GM23338 (cell line): ENCODE results near the gene TLDC2. TPM values are rescaled to one million over a fixed set of nuclear protein-coding genes. Genes with fewer than 3 reads are reported as not detected.

ENCODE experiments used
- ATAC-seq: fragments of 200-7000 bp; cut with Tn5 transposase; 3 replicates; pipeline ENCODE4 v1.9.1; 2020
- DNase-seq: peaks from one replicate; pipeline ENCODE4 v3.0.0-alpha.2; 2015; ENCODE audit warnings: low spot score
- H2AFZ ChIP-seq: fragments of 200-600 bp; sonication (generic); 2 replicates; pipeline ENCODE4 v1.8.0; 2016; ENCODE audit warnings: antibody characterized with exemption, mild to moderate bottlenecking, moderate library complexity
- H3F3A ChIP-seq: fragments of 200-600 bp; sonication (generic); replicated peaks from 2 replicates; pipeline ENCODE4 v1.8.0; 2017; ENCODE audit warnings: antibody characterized with exemption, mixed run types, low read depth
- H3K27ac ChIP-seq: fragments of 200-600 bp; sonication (generic); 2 replicates; pipeline ENCODE4 v1.6.1; 2016; ENCODE audit warnings: low read depth
- H3K27me3 ChIP-seq: fragments of 200-600 bp; sonication (generic); 2 replicates; pipeline ENCODE4 v1.8.0; 2016; ENCODE audit warnings: mild to moderate bottlenecking, mixed run types, moderate library complexity; ENCODE audit not compliant: insufficient read depth
- H3K36me3 ChIP-seq: fragments of 200-600 bp; sonication (generic); 2 replicates; pipeline ENCODE4 v1.8.0; 2016; ENCODE audit warnings: mild to moderate bottlenecking; ENCODE audit not compliant: insufficient read depth
- H3K4me1 ChIP-seq: fragments of 200-600 bp; sonication (generic); 2 replicates; pipeline ENCODE4 v1.8.0; 2016; ENCODE audit warnings: mild to moderate bottlenecking, moderate library complexity; ENCODE audit not compliant: insufficient read depth
- H3K4me2 ChIP-seq: fragments of 200-600 bp; sonication (generic); 2 replicates; pipeline ENCODE4 v1.7.1; 2017; ENCODE audit warnings: mixed run types
- H3K4me3 ChIP-seq: fragments of 200-600 bp; sonication (generic); 2 replicates; pipeline ENCODE4 v1.6.1; 2016; ENCODE audit warnings: mixed run types
- H3K79me2 ChIP-seq: fragments of 200-600 bp; sonication (generic); replicated peaks from 2 replicates; pipeline ENCODE4 v1.8.0; 2017; ENCODE audit warnings: mild to moderate bottlenecking; ENCODE audit not compliant: insufficient read depth
- H3K9me2 ChIP-seq: fragments of 200-600 bp; sonication (generic); 2 replicates; pipeline ENCODE4 v1.8.0; 2017; ENCODE audit not compliant: insufficient read depth
- H4K20me1 ChIP-seq: fragments of 200-600 bp; sonication (generic); replicated peaks from 2 replicates; pipeline ENCODE4 v1.8.0; 2017; ENCODE audit warnings: mild to moderate bottlenecking; ENCODE audit not compliant: insufficient read depth
- H3K27ac Mint-ChIP-seq: 2 replicates; pipeline ENCODE4 v1.8.0; 2020; ENCODE audit warnings: inconsistent platforms, mild to moderate bottlenecking, moderate library complexity, mixed read lengths
- H3K27me3 Mint-ChIP-seq: 3 replicates; pipeline ENCODE4 v1.8.0; 2022; ENCODE audit warnings: low read depth, mild to moderate bottlenecking, moderate library complexity, mixed read lengths, inconsistent platforms; ENCODE audit not compliant: insufficient read depth, poor library complexity
- H3K36me3 Mint-ChIP-seq: 3 replicates; pipeline ENCODE4 v1.8.0; 2021; ENCODE audit warnings: low read depth, mild to moderate bottlenecking, inconsistent platforms, moderate library complexity, mixed read lengths
- H3K4me1 Mint-ChIP-seq: 3 replicates; pipeline ENCODE4 v1.8.0; 2020; ENCODE audit warnings: mild to moderate bottlenecking, inconsistent platforms, mixed read lengths
- H3K4me3 Mint-ChIP-seq: 3 replicates; pipeline ENCODE4 v1.8.0; 2021; ENCODE audit warnings: moderate library complexity, mild to moderate bottlenecking, inconsistent platforms, mixed read lengths
- H3K9me3 Mint-ChIP-seq: 3 replicates; pipeline ENCODE4 v1.8.0; 2020; ENCODE audit warnings: moderate library complexity, mild to moderate bottlenecking, inconsistent platforms, mixed read lengths
- CREB1 ChIP-seq: fragments of 250-450 bp; sonication (Bioruptor Pico); IDR thresholded peaks from 2 replicates; pipeline ENCODE4 v1.5.0; 2020; ENCODE audit warnings: low read depth, mild to moderate bottlenecking, moderate library complexity
- JUNB ChIP-seq: IDR thresholded peaks from one replicate; pipeline ENCODE4 v1.6.1; 2016; ENCODE audit warnings: antibody characterized with exemption; ENCODE audit not compliant: unreplicated experiment
- NANOG ChIP-seq: IDR thresholded peaks from 2 replicates; pipeline ENCODE4 v1.6.1; 2016; ENCODE audit warnings: antibody characterized with exemption, borderline replicate concordance
- POLR2AphosphoS5 ChIP-seq: IDR thresholded peaks from 2 replicates; pipeline ENCODE4 v1.6.1; 2016; ENCODE audit warnings: antibody characterized with exemption, low read depth
- STAT1 ChIP-seq: IDR thresholded peaks from one replicate; pipeline ENCODE4 v1.6.1; 2016; ENCODE audit warnings: antibody characterized with exemption; ENCODE audit not compliant: unreplicated experiment
- ZNF114 ChIP-seq: fragments of 250-450 bp; sonication (Bioruptor Pico); IDR thresholded peaks from 2 replicates; pipeline ENCODE4 v1.5.0; 2020; ENCODE audit warnings: mild to moderate bottlenecking, moderate library complexity
- ZNF331 ChIP-seq: fragments of 250-450 bp; sonication (Bioruptor Pico); IDR thresholded peaks from 2 replicates; pipeline ENCODE4 v1.5.0; 2020; ENCODE audit warnings: low read depth, mild to moderate bottlenecking, moderate library complexity
- polyA plus RNA-seq: library from polyadenylated mRNA; unstranded; fragments of >200 nt; fragmentation: Nextera tagmentation; extraction: Ambion mirVana; gene quantifications from 2 replicates; pipeline ENCODE4 v1.2.1, GENCODE V29; 2016
- total RNA-seq: library from RNA; depleted of rRNA; stranded (reverse); fragments of >200 nt; shearing (Covaris generic); gene quantifications from 2 replicates; pipeline ENCODE4 v1.2.3, GENCODE V29; 2014
- TF ChIP-seq, protein P1 (sequence below): IDR thresholded peaks from 2 replicates; pipeline ENCODE4 v1.6.1; 2016; ENCODE audit warnings: antibody characterized with exemption
- TF ChIP-seq, protein P2 (sequence below): IDR thresholded peaks from one replicate; pipeline ENCODE4 v1.6.1; 2018; ENCODE audit warnings: antibody characterized with exemption; ENCODE audit not compliant: unreplicated experiment
- TF ChIP-seq, protein P3 (sequence below): fragments of 250-450 bp; sonication (Bioruptor Pico); IDR thresholded peaks from 2 replicates; pipeline ENCODE4 v1.5.0; 2020; ENCODE audit warnings: mild to moderate bottlenecking, moderate library complexity

TLDC2 gene
- total and polyA plus RNA-seq, 2 experiments from 2014 or later, result 0.16 to 0.38 TPM

DNA sequence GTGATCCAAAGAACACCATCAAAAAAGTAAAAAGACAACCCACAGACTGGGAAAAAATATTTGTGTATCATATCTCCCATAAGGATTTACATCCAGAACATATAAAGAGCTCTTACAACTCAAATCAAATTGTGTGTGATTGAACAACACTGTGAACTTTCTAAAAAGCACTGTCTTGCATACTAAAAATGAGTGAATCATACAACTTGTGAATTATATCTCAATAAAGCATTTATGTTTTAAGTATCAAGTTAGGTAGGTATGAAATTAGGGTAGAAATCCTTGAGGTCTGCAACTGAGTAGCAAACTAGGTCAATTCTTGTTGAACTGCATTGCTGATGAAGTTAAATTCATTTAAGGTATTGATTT is 61.4 kb downstream of the TLDC2 start:
- no peaks in the 10 kb centered on the region for H3K9me3 Mint-ChIP-seq
- Histone ChIP-seq H3K27me3 (no peaks in the 10 kb centered on the region), H3K9me2 (no peaks in the 10 kb centered on the region), H3K4me3 (no peak overlapping the region), H4K20me1 (no peaks in the 10 kb centered on the region), H3K36me3 (peaks cover 6% of the 10 kb centered on the region), H3K79me2 (no peaks in the 10 kb centered on the region), H3K4me2 (no peak overlapping the region), H3F3A (no peaks in the 10 kb centered on the region), H3K27ac (no peak overlapping the region), H2AFZ (no peak overlapping the region), H3K4me1 (no peaks in the 10 kb centered on the region)
- peaks cover 7% of the 10 kb centered on the region; the same call in 2 of the 3 replicates for H3K4me1 Mint-ChIP-seq
- no peak for DNase-seq
- no peak for TF ChIP-seq ZNF331 (CRISPR knock-in tag)
- peaks cover 1% of the 10 kb centered on the region for H3K27me3 Mint-ChIP-seq
- no peak for ATAC-seq
- H3K27ac Mint-ChIP-seq, result no peak overlapping the region
- H3K4me3 Mint-ChIP-seq, result no peak overlapping the region
- H3K36me3 Mint-ChIP-seq, result peaks cover 18% of the 10 kb centered on the region; the same call in 2 of the 3 replicates

DNA sequence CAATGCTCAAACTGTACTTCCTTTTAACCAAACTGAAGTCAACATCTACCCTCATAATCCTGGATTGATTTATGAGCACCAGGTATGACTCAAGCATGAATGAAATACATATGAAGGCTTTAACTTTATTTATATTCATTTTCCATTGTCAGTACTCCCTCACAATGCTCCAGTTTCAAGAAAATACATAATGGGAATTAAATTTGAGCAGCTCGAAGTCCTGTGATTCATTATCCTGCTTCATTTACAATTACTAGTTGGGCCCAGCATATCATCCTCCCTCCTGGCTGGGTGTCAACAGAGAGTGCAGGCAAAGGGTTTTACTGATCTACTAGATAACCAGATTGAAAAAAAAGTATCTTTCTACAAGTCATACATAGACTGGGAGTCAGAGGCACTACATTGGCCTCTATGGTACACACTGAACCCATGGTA is 65.5 kb downstream of the TLDC2 start:
- H3K36me3 Mint-ChIP-seq, result peaks cover 44% of the 10 kb centered on the region; the same call in 2 of the 3 replicates
- ATAC-seq, result no peak
- H3K27me3 ChIP-seq, result no peaks in the 10 kb centered on the region
- TF ChIP-seq ZNF331 (CRISPR knock-in tag) (no peak), JUNB (no peak), ZNF114 (CRISPR knock-in tag) (no peak), NANOG (no peak), CREB1 (CRISPR knock-in tag) (no peak), STAT1 (no peak), POLR2AphosphoS5 (no peak)
- TF ChIP-seq, protein P1, sequence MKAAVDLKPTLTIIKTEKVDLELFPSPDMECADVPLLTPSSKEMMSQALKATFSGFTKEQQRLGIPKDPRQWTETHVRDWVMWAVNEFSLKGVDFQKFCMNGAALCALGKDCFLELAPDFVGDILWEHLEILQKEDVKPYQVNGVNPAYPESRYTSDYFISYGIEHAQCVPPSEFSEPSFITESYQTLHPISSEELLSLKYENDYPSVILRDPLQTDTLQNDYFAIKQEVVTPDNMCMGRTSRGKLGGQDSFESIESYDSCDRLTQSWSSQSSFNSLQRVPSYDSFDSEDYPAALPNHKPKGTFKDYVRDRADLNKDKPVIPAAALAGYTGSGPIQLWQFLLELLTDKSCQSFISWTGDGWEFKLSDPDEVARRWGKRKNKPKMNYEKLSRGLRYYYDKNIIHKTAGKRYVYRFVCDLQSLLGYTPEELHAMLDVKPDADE, result no peak
- TF ChIP-seq, protein P2, sequence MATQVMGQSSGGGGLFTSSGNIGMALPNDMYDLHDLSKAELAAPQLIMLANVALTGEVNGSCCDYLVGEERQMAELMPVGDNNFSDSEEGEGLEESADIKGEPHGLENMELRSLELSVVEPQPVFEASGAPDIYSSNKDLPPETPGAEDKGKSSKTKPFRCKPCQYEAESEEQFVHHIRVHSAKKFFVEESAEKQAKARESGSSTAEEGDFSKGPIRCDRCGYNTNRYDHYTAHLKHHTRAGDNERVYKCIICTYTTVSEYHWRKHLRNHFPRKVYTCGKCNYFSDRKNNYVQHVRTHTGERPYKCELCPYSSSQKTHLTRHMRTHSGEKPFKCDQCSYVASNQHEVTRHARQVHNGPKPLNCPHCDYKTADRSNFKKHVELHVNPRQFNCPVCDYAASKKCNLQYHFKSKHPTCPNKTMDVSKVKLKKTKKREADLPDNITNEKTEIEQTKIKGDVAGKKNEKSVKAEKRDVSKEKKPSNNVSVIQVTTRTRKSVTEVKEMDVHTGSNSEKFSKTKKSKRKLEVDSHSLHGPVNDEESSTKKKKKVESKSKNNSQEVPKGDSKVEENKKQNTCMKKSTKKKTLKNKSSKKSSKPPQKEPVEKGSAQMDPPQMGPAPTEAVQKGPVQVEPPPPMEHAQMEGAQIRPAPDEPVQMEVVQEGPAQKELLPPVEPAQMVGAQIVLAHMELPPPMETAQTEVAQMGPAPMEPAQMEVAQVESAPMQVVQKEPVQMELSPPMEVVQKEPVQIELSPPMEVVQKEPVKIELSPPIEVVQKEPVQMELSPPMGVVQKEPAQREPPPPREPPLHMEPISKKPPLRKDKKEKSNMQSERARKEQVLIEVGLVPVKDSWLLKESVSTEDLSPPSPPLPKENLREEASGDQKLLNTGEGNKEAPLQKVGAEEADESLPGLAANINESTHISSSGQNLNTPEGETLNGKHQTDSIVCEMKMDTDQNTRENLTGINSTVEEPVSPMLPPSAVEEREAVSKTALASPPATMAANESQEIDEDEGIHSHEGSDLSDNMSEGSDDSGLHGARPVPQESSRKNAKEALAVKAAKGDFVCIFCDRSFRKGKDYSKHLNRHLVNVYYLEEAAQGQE, result no peak
- TF ChIP-seq, protein P3, sequence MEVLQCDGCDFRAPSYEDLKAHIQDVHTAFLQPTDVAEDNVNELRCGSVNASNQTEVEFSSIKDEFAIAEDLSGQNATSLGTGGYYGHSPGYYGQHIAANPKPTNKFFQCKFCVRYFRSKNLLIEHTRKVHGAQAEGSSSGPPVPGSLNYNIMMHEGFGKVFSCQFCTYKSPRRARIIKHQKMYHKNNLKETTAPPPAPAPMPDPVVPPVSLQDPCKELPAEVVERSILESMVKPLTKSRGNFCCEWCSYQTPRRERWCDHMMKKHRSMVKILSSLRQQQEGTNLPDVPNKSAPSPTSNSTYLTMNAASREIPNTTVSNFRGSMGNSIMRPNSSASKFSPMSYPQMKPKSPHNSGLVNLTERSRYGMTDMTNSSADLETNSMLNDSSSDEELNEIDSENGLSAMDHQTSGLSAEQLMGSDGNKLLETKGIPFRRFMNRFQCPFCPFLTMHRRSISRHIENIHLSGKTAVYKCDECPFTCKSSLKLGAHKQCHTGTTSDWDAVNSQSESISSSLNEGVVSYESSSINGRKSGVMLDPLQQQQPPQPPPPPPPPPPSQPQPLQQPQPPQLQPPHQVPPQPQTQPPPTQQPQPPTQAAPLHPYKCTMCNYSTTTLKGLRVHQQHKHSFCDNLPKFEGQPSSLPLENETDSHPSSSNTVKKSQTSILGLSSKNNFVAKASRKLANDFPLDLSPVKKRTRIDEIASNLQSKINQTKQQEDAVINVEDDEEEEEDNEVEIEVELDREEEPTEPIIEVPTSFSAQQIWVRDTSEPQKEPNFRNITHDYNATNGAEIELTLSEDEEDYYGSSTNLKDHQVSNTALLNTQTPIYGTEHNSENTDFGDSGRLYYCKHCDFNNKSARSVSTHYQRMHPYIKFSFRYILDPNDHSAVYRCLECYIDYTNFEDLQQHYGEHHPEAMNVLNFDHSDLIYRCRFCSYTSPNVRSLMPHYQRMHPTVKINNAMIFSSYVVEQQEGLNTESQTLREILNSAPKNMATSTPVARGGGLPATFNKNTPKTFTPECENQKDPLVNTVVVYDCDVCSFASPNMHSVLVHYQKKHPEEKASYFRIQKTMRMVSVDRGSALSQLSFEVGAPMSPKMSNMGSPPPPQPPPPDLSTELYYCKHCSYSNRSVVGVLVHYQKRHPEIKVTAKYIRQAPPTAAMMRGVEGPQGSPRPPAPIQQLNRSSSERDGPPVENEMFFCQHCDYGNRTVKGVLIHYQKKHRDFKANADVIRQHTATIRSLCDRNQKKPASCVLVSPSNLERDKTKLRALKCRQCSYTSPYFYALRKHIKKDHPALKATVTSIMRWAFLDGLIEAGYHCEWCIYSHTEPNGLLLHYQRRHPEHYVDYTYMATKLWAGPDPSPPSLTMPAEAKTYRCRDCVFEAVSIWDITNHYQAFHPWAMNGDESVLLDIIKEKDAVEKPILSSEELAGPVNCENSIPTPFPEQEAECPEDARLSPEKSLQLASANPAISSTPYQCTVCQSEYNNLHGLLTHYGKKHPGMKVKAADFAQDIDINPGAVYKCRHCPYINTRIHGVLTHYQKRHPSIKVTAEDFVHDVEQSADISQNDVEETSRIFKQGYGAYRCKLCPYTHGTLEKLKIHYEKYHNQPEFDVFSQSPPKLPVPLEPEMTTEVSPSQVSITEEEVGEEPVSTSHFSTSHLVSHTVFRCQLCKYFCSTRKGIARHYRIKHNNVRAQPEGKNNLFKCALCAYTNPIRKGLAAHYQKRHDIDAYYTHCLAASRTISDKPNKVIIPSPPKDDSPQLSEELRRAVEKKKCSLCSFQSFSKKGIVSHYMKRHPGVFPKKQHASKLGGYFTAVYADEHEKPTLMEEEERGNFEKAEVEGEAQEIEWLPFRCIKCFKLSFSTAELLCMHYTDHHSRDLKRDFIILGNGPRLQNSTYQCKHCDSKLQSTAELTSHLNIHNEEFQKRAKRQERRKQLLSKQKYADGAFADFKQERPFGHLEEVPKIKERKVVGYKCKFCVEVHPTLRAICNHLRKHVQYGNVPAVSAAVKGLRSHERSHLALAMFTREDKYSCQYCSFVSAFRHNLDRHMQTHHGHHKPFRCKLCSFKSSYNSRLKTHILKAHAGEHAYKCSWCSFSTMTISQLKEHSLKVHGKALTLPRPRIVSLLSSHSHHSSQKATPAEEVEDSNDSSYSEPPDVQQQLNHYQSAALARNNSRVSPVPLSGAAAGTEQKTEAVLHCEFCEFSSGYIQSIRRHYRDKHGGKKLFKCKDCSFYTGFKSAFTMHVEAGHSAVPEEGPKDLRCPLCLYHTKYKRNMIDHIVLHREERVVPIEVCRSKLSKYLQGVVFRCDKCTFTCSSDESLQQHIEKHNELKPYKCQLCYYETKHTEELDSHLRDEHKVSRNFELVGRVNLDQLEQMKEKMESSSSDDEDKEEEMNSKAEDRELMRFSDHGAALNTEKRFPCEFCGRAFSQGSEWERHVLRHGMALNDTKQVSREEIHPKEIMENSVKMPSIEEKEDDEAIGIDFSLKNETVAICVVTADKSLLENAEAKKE (CRISPR knock-in tag), result no peak

More for the DNA sequence above, 65.5 kb downstream of the TLDC2 start:
- Histone ChIP-seq H2AFZ (no peak overlapping the region), H3K36me3 (no peaks in the 10 kb centered on the region; the same call in none of the 2 replicates), H3K79me2 (no peaks in the 10 kb centered on the region), H3K4me1 (no peaks in the 10 kb centered on the region), H3K4me3 (no peak overlapping the region), H3K9me2 (no peaks in the 10 kb centered on the region), H3K27ac (no peak overlapping the region), H3K4me2 (no peak overlapping the region), H4K20me1 (no peaks in the 10 kb centered on the region), H3F3A (no peaks in the 10 kb centered on the region)
- no peaks in the 10 kb centered on the region for H3K9me3 Mint-ChIP-seq
- H3K4me3 Mint-ChIP-seq, result no peak overlapping the region
- H3K27ac Mint-ChIP-seq, result peak overlapping the region; percentile 75
- no peak for DNase-seq
- H3K4me1 Mint-ChIP-seq, result peaks cover 9% of the 10 kb centered on the region; the same call in 2 of the 3 replicates
- peaks cover 6% of the 10 kb centered on the region for H3K27me3 Mint-ChIP-seq
